Muscle layer of duodenum (tissue), 2 donors: ENCODE data around the gene TEP1.

Experiments used
- H3K27ac ChIP-seq: one replicate; pipeline ENCODE4 v1.7.0; 2013; ENCODE audit warnings: mild to moderate bottlenecking, low read length
- H3K27me3 ChIP-seq: one replicate; pipeline ENCODE4 v1.7.0; 2013; ENCODE audit warnings: low read depth, mild to moderate bottlenecking, control low read depth, low read length
- H3K36me3 ChIP-seq, 2 donors: one replicate each; pipeline ENCODE4 v1.7.0; 2013; ENCODE audit warnings: low read length in 2 of 2, control low read depth in 1 of 2, mild to moderate bottlenecking in 1 of 2; ENCODE audit not compliant: insufficient read depth in 2 of 2, control insufficient read depth in 1 of 2
- H3K4me1 ChIP-seq, 2 donors: one replicate each; pipeline ENCODE4 v1.7.0; 2013; ENCODE audit warnings: low read length in 2 of 2, mild to moderate bottlenecking in 2 of 2, control low read depth in 1 of 2, moderate library complexity in 1 of 2; ENCODE audit not compliant: insufficient read depth in 2 of 2, control insufficient read depth in 1 of 2
- H3K4me3 ChIP-seq, 2 donors: one replicate each; pipeline ENCODE4 v1.7.0; 2013; ENCODE audit warnings: low read length in 2 of 2, low read depth in 1 of 2, mild to moderate bottlenecking in 1 of 2
- H3K9me3 ChIP-seq, 2 donors: one replicate each; pipeline ENCODE4 v1.7.0; 2013; ENCODE audit warnings: low read length in 2 of 2, control low read depth in 1 of 2, mild to moderate bottlenecking in 1 of 2; ENCODE audit not compliant: control insufficient read depth in 1 of 2
- donor health status: healthy.

Gene TEP1

GRCh38 chr14:20428010-20428365 is 14.7 kb upstream of the TEP1 start:
- Histone ChIP-seq H3K27ac (no peak overlapping the region), H3K27me3 (no peaks in the 10 kb centered on the region), H3K36me3 (no peaks in the 10 kb centered on the region), H3K9me3 (no peaks in the 10 kb centered on the region), H3K4me3 (no peak overlapping the region), H3K4me1 (peaks cover 9 to 10% of the 10 kb centered on the region in 2 donors)

- Histone ChIP-seq H3K9me3 (no peaks in the 10 kb centered on the region), H3K27ac (peak overlapping the region; percentile 40), H3K4me1 (peaks cover 9 to 10% of the 10 kb centered on the region in 2 donors), H3K4me3 (no peak overlapping the region), H3K27me3 (no peaks in the 10 kb centered on the region), H3K36me3 (no peaks in the 10 kb centered on the region)
These were observed 14.1 kb upstream of the TEP1 start for GRCh38 chr14:20427231-20428009.

GRCh38 chr14:20424851-20425250 is 11.6 kb upstream of the TEP1 start:
- H3K9me3 ChIP-seq: no peaks in the 10 kb centered on the region
- H3K4me1 ChIP-seq: peaks cover 3 to 10% of the 10 kb centered on the region in 2 donors
- no peak overlapping the region for H3K4me3 ChIP-seq
- no peak overlapping the region for H3K27ac ChIP-seq
- no peaks in the 10 kb centered on the region for H3K27me3 ChIP-seq
- no peaks in the 10 kb centered on the region for H3K36me3 ChIP-seq

- H3K27ac ChIP-seq: no peak overlapping the region
- no peaks in the 10 kb centered on the region for H3K36me3 ChIP-seq
- H3K4me3 ChIP-seq: no peak overlapping the region
- H3K9me3 ChIP-seq: no peaks in the 10 kb centered on the region
- H3K4me1 ChIP-seq: peaks cover 0 to 5% of the 10 kb centered on the region in 2 donors
- no peaks in the 10 kb centered on the region for H3K27me3 ChIP-seq
These were observed 9.6 kb upstream of the TEP1 start for GRCh38 chr14:20422886-20423285.

GRCh38 chr14:20421267-20421666 is 8.0 kb upstream of the TEP1 start:
- no peaks in the 10 kb centered on the region for H3K36me3 ChIP-seq
- H3K4me1 ChIP-seq: no peaks in the 10 kb centered on the region
- no peaks in the 10 kb centered on the region for H3K27me3 ChIP-seq
- H3K4me3 ChIP-seq: no peak overlapping the region
- H3K27ac ChIP-seq: no peak overlapping the region
- no peaks in the 10 kb centered on the region for H3K9me3 ChIP-seq

- no peak overlapping the region for H3K4me3 ChIP-seq
- H3K4me1 ChIP-seq: no peaks in the 10 kb centered on the region
- H3K27ac ChIP-seq: peak overlapping the region; percentile 19
These were observed 6.1 kb upstream of the TEP1 start for GRCh38 chr14:20419419-20419818.

GRCh38 chr14:20418501-20418909 is 5.2 kb upstream of the TEP1 start:
- no peaks in the 10 kb centered on the region for H3K27me3 ChIP-seq
- H3K36me3 ChIP-seq: no peaks in the 10 kb centered on the region
- no peak overlapping the region for H3K4me3 ChIP-seq
- no peaks in the 10 kb centered on the region for H3K9me3 ChIP-seq
- H3K4me1 ChIP-seq: no peaks in the 10 kb centered on the region
- H3K27ac ChIP-seq: peak overlapping the region; percentile 46

More at GRCh38 chr14:20419419-20419818, 6.1 kb upstream of the TEP1 start:
- Histone ChIP-seq H3K36me3 (no peaks in the 10 kb centered on the region), H3K9me3 (no peaks in the 10 kb centered on the region), H3K27me3 (no peaks in the 10 kb centered on the region)

- no peaks in the 10 kb centered on the region for H3K27me3 ChIP-seq
- no peaks in the 10 kb centered on the region for H3K9me3 ChIP-seq
- H3K36me3 ChIP-seq: no peaks in the 10 kb centered on the region
- peak overlapping the region; percentile 46 for H3K27ac ChIP-seq
- H3K4me1 ChIP-seq: no peaks in the 10 kb centered on the region
- no peak overlapping the region for H3K4me3 ChIP-seq
These were observed 4.2 kb upstream of the TEP1 start for GRCh38 chr14:20417250-20418186.

GRCh38 chr14:20416223-20416622 is 2.9 kb upstream of the TEP1 start:
- H3K4me1 ChIP-seq: no peaks in the 10 kb centered on the region
- no peaks in the 10 kb centered on the region for H3K36me3 ChIP-seq
- no peak overlapping the region for H3K4me3 ChIP-seq
- H3K27ac ChIP-seq: no peak overlapping the region
- no peaks in the 10 kb centered on the region for H3K27me3 ChIP-seq
- no peaks in the 10 kb centered on the region for H3K9me3 ChIP-seq

- no peak overlapping the region for H3K27ac ChIP-seq
These were observed 2.5 kb upstream of the TEP1 start for GRCh38 chr14:20415782-20416206.

GRCh38 chr14:20413744-20414082 is 412 bp upstream of the TEP1 start:
- H3K27ac ChIP-seq: peak overlapping the region; percentile 97
- no peaks in the 10 kb centered on the region for H3K4me1 ChIP-seq
- H3K27me3 ChIP-seq: no peaks in the 10 kb centered on the region
- H3K9me3 ChIP-seq: no peaks in the 10 kb centered on the region
- no peaks in the 10 kb centered on the region for H3K36me3 ChIP-seq
- peak overlapping the region; percentile 88 to 89 for H3K4me3 ChIP-seq

More at GRCh38 chr14:20415782-20416206, 2.5 kb upstream of the TEP1 start:
- no peaks in the 10 kb centered on the region for H3K36me3 ChIP-seq
- no peaks in the 10 kb centered on the region for H3K4me1 ChIP-seq
- H3K4me3 ChIP-seq: no peak overlapping the region
- no peaks in the 10 kb centered on the region for H3K27me3 ChIP-seq
- H3K9me3 ChIP-seq: no peaks in the 10 kb centered on the region
